HG03280 (cell line): ENCODE data around the gene PRSS3.
"Not testable (repeated sequence)": the region's sequence is repeated elsewhere in the genome, so short reads cannot be mapped to it uniquely, and the experiment has no call there.

Source experiments
- ATAC-seq: cut with Tn5 transposase; IDR thresholded peaks from one replicate; pipeline ENCODE4 v1.9.1; 2021; ENCODE audit warnings: mild to moderate bottlenecking, moderate library complexity; ENCODE audit not compliant: unreplicated experiment

The PRSS3 gene

DNA sequence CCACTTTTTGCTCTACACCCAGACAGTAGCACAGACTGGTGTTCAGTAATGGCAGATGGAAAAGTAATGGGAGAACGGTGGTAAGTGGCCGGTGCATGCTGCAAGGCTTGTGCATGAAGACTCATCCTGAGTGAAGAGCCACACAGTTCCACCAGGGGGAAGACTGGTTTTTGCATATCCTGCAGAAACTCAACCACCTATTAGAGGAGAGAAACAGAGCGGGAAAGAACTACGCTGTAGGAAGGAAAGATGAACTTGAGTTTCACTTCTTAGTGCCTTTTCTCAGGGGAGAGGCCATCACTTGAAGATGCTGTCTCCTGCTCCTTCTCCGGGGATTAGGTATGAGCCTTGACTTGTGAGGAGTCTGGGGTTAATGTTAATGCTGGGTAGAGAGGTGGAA lies 9.4 kb upstream of the PRSS3 start:
- ATAC-seq, result no peak

- ATAC-seq, result no peak
These were observed 8.7 kb upstream of the PRSS3 start for GRCh38 chr9:33786681-33787080.

DNA sequence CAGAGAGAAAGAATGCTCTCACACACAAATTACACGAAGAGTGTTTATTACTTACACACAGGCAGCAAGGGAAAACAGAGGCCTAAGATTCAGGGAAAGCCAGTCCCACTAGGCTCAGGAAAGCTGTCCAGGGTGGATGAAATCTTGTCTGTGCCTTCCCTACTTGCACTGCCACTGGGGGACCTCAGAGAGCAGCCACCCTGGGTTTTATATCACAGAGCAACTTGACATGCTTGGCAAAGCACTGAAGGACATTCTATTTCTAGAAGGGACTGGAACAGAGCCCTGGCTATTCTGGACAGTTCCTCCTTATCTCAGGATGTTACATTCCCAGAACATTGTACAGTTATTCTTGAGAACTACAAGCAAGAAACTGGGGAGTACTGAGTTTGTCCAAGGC lies 7.5 kb upstream of the PRSS3 start:
- ATAC-seq, result no peak

- not testable (repeated sequence) for ATAC-seq
These were observed 5.9 kb upstream of the PRSS3 start for GRCh38 chr9:33789429-33789828.

- no peak for ATAC-seq
These were observed 4.2 kb upstream of the PRSS3 start for GRCh38 chr9:33791117-33791516.

DNA sequence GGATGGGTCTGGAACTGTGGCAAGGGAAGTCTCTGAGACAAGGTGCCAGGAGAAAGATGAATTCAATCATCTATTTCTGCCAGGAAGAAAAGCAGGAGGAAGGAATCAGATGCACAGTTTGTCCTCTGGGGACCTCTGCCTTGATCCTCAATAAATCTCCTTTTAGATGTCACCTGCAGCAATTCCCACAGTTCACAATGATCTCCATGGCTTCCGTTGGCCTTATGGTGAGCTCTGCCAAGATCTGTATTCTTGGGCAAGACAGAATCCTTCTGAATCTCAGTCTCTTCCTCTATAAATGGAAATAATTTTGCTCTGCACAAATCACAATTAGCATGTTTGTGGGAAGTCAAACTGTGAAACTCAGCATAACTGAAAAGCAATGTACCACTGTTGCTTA lies 1.9 kb upstream of the PRSS3 start:
- ATAC-seq, result not testable (repeated sequence)

GRCh38 chr9:33794560-33794959 lies 801 bp upstream of the PRSS3 start:
- ATAC-seq, result no peak

DNA sequence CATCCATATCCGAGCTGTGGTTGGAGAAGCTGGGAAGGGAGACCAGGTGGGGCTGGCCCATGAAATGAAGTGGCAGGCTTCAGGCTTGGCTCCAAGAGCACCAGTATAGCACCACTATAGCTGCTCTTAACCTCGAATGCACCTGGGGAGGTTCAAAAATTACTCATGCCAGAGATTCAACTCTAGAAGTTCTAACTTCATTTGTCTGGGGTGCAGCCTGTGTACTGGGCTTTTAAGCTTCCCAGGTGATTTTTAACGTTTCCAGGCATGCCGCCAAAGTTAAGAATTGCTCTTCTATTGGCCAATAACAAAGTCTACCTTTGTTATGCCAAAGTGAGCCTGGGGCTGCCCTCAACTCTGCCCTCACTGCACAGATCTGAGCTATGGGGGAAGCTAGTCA lies 458 bp downstream of the PRSS3 start:
- ATAC-seq, result no peak

DNA sequence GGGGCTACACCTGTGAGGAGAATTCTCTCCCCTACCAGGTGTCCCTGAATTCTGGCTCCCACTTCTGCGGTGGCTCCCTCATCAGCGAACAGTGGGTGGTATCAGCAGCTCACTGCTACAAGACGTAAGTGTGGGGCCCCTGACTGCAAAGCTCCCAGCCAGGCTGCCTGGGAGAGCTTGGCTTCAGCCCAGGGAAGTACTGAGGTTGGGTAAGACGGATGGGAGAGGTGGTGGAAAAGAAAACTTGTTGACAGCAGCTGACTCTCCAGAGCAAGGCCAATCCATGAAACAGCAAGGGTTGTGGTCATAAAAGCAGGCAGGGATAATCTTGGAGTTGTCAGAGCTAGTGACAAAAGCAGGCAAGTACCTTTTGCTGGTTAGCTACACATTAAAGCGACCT lies 1.3 kb downstream of the PRSS3 start:
- ATAC-seq, result not testable (repeated sequence)

- no peak for ATAC-seq
These were observed 2.5 kb downstream of the PRSS3 start for GRCh38 chr9:33797837-33798236.

DNA sequence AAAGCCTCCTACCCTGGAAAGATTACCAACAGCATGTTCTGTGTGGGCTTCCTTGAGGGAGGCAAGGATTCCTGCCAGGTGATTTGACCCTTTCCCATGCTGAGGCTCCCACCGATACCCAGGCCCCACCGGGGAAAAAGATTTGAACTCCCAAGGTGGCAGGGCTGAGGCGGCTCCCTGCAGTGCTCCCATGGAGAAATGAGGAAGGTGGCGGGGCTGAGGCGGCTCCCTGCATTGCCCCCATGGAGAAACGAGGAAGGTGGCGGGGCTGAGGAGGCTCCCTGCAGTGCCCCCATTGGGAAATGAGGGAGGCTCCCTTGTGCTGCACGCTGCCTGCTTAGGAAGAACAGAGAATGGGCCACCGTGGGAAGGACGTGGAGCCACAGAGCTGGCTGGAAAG lies 3.2 kb downstream of the PRSS3 start:
- no peak for ATAC-seq

- no peak for ATAC-seq
These were observed 4.8 kb downstream of the PRSS3 start for GRCh38 chr9:33799928-33800704.

GRCh38 chr9:33800886-33801285 lies 5.5 kb downstream of the PRSS3 start:
- ATAC-seq, result no peak

DNA sequence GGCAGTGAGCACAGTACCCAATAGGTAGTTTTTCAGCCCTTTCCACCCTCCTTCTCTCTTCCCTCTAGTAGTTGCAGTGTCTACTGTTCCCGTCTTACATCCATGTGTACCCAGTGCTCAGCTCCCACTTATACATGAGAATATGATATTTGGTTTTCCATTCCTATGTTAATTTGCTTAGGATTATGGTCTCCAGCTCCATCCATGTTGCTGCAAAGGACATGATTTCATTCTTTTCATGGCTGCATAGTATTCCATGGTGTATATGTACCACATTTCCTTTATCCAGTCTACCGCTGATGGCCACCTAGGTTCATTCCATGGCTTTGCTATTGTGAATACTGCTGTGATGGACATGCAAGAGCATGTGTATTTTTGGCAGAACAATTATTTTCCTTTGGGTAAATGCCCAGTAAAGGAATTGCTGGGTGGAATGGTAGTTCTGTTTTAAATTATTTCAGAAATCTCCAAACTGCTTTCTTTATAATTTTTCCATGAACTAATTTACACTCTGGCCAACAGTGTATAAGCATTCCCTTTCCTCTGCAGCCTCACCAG lies 6.7 kb downstream of the PRSS3 start:
- not testable (repeated sequence) for ATAC-seq

GRCh38 chr9:33804196-33804595 lies 8.8 kb downstream of the PRSS3 start:
- ATAC-seq, result not testable (repeated sequence)

- not testable (repeated sequence) for ATAC-seq
These were observed 11.8 kb downstream of the PRSS3 start for GRCh38 chr9:33807156-33807555.

- not testable (repeated sequence) for ATAC-seq
These were observed 13.6 kb downstream of the PRSS3 start for GRCh38 chr9:33808979-33809322.

- ATAC-seq, result no peak
These were observed 14.1 kb downstream of the PRSS3 start for GRCh38 chr9:33809506-33809905.

DNA sequence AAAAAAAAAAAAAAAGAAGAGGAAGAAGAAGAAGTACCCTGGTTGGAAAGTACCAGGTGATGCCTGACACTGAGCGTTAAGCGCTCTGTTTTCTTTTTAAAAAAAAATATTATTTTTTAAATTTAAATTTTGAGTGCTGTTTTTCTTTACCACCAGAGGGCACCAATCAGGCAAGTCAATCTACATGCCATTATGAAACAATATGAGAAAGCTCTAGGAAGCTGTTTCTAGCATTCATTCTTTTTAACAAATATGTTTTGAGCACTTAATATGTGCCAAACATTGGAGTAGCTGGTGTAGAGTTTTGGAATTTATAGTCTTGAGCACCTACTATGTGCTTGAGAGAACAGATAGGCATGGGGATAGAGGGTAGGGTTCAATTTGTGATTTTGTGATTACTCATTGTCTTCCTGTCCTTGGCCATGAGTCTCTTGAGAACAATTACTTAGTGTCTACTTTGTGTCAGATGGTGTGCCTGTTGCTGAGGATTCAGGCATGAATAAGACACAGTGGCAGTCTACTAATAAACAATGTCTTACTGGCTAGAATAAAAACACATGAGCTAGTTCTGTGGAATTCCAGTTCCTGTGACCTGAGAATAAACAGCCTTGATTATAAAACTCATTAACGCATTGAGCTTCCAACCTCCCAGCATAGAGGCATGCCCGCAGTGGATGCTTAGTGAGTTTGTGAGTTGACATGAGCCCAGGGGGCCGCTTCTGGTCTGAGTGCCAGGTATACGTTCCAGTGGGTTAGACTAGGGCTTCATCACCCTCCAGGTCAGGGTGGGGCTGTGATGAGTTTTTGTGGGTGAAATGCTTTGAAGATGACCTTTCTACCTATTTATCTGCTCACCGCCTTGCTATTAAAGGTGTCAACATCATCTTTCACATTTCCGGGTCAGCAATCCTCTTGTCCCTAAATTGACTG lies 18.6 kb downstream of the PRSS3 start:
- ATAC-seq, result no peak

- no peak for ATAC-seq
These were observed 20.4 kb downstream of the PRSS3 start for GRCh38 chr9:33815781-33816180.

GRCh38 chr9:33816327-33817252 lies 21.2 kb downstream of the PRSS3 start, which contains the start of gene UBE2R2:
UBE2R2 (plus strand) TSS chr9:33817160; CDS start chr9:33817758, 598 bp downstream.
- peak; percentile 63 for ATAC-seq
